HepG2 (cell line): ENCODE measurements around the gene SMIM13. TPM values are rescaled to one million over a fixed set of nuclear protein-coding genes. Genes with fewer than 3 reads are reported as not detected.
A peak's percentile ranks its signal among the peaks of the same experiment; 100 is the strongest.

Experiments
- ATF1 ChIP-seq: IDR thresholded peaks from 2 replicates; pipeline ENCODE4 v1.6.1; 2016; ENCODE audit warnings: mild to moderate bottlenecking, control low read depth
- ATF2 ChIP-seq: sonication (generic); formaldehyde crosslinking; IDR thresholded peaks from 2 replicates; pipeline ENCODE4 v1.4.0; 2020; ENCODE audit warnings: missing genetic modification reagents
- HMG20A ChIP-seq: IDR thresholded peaks from 2 replicates; pipeline ENCODE4 v1.6.1; 2016; ENCODE audit warnings: borderline replicate concordance
- IRF2 ChIP-seq: IDR thresholded peaks from 2 replicates; pipeline ENCODE4 v1.6.1; 2018; ENCODE audit warnings: missing genetic modification reagents, missing compliant biosample characterization
- KDM3A ChIP-seq: IDR thresholded peaks from 2 replicates; pipeline ENCODE4 v1.6.1; 2018; ENCODE audit warnings: low read depth, missing compliant biosample characterization
- KMT2B ChIP-seq: IDR thresholded peaks from 2 replicates; pipeline ENCODE4 v1.6.1; 2016; ENCODE audit warnings: missing genetic modification reagents, missing compliant biosample characterization
- MBD4 ChIP-seq: IDR thresholded peaks from 2 replicates; pipeline ENCODE4 v1.6.1; 2012; ENCODE audit warnings: low read length, inconsistent platforms, borderline replicate concordance
- NFE2L2 ChIP-seq: fragments of 150-350 bp; IDR thresholded peaks from 2 replicates; pipeline ENCODE4 v1.6.1; 2014; ENCODE audit warnings: low read length
- NR2F1 ChIP-seq, 2 experiments: fragments of 450-650 bp in 1 of 2; formaldehyde crosslinking in 1 of 2; IDR thresholded peaks; 2 replicates each; pipeline versions ENCODE4 v1.5.0 to v1.6.1; 2016 to 2020; ENCODE audit warnings: mild to moderate bottlenecking in 1 of 2, missing compliant biosample characterization in 1 of 2, missing genetic modification reagents in 1 of 2, moderate library complexity in 1 of 2
- NR2F6 ChIP-seq, 2 experiments: IDR thresholded peaks; 2 replicates each; pipeline ENCODE4 v1.6.1; 2016; ENCODE audit warnings: antibody characterized with exemption in 1 of 2, mild to moderate bottlenecking in 1 of 2
- PTBP1 ChIP-seq: fragments of 200-400 bp; formaldehyde crosslinking; IDR thresholded peaks from 2 replicates; pipeline ENCODE4 v1.6.1; 2018; ENCODE audit warnings: low read length, low read depth; ENCODE audit not compliant: poor library complexity, severe bottlenecking
- SCMH1 ChIP-seq: sonication (generic); formaldehyde crosslinking; IDR thresholded peaks from 2 replicates; pipeline ENCODE4 v1.9.0; 2021; ENCODE audit warnings: missing genetic modification reagents, mild to moderate bottlenecking, borderline replicate concordance
- SMAD9 ChIP-seq: sonication (generic); formaldehyde crosslinking; IDR thresholded peaks from 2 replicates; pipeline ENCODE4 v1.5.1; 2020; ENCODE audit warnings: mild to moderate bottlenecking, missing genetic modification reagents
- ZFY ChIP-seq: sonication (generic); formaldehyde crosslinking; IDR thresholded peaks from 2 replicates; pipeline ENCODE4 v1.4.0; 2020; ENCODE audit warnings: missing genetic modification reagents
- ZNF10 ChIP-seq: sonication (generic); formaldehyde crosslinking; IDR thresholded peaks from 2 replicates; pipeline ENCODE4 v1.4.0; 2020; ENCODE audit warnings: mild to moderate bottlenecking, low read depth, missing genetic modification reagents, borderline replicate concordance
- ZNF205 ChIP-seq: IDR thresholded peaks from 2 replicates; pipeline ENCODE4 v1.6.1; 2018; ENCODE audit warnings: missing biosample characterization, missing genetic modification reagents
- ZNF260 ChIP-seq: sonication (generic); formaldehyde crosslinking; IDR thresholded peaks from 2 replicates; pipeline ENCODE4 v1.4.0; 2020; ENCODE audit warnings: missing genetic modification reagents, low read depth, mild to moderate bottlenecking, borderline replicate concordance
- ZNF367 ChIP-seq: sonication (generic); formaldehyde crosslinking; IDR thresholded peaks from 2 replicates; pipeline ENCODE4 v1.4.0; 2020; ENCODE audit warnings: missing genetic modification reagents, borderline replicate concordance
- ZNF761 ChIP-seq: sonication (generic); formaldehyde crosslinking; conservative IDR thresholded peaks from 2 replicates; pipeline ENCODE4 v1.4.0; 2020; ENCODE audit warnings: mild to moderate bottlenecking, missing genetic modification reagents
- ZNF792 ChIP-seq: IDR thresholded peaks from 2 replicates; pipeline ENCODE4 v1.6.1; 2016
- polyA plus RNA-seq, 8 experiments: library from polyadenylated mRNA; depleted of rRNA in 3 of 8; stranded (reverse) in 7 of 8; unstranded in 1 of 8; fragments of >200 nt; fragmentation: Illumina TruSeq in 4 of 8; extraction: Trizol in 4 of 8; gene quantifications; 2 replicates each; pipeline versions ENCODE4 v1.2.1 to v1.2.3, GENCODE V29; 2011 to 2016; ENCODE audit warnings: low read depth in 4 of 8, missing spikeins in 1 of 8, mixed read lengths in 1 of 8; ENCODE audit not compliant: insufficient read depth in 1 of 8
- total RNA-seq, 5 experiments: library from RNA; depleted of rRNA; stranded (reverse); fragments of >200 nt; fragmentation: Illumina TruSeq; extraction: Trizol; gene quantifications; 2 replicates each; pipeline ENCODE4 v1.2.3, GENCODE V29; 2016; ENCODE audit warnings: low read depth in 1 of 5
- TF ChIP-seq, protein P1 (sequence below): IDR thresholded peaks from 2 replicates; pipeline ENCODE4 v1.6.1; 2016; ENCODE audit warnings: mild to moderate bottlenecking
- TF ChIP-seq, protein P2 (sequence below): sonication (generic); formaldehyde crosslinking; IDR thresholded peaks from 2 replicates; pipeline ENCODE4 v1.4.0; 2020; ENCODE audit warnings: missing genetic modification reagents, borderline replicate concordance
- TF ChIP-seq, protein P3 (sequence below): sonication (generic); formaldehyde crosslinking; IDR thresholded peaks from 2 replicates; pipeline ENCODE4 v1.8.0; 2022; ENCODE audit warnings: mild to moderate bottlenecking, missing genetic modification reagents, moderate library complexity

Gene SMIM13
- total and polyA plus RNA-seq, 2 of the 13 experiments (the other 11 are each of a cell fraction or from before 2014, with no cell fraction given), result 2.7 to 10.2 TPM

DNA sequence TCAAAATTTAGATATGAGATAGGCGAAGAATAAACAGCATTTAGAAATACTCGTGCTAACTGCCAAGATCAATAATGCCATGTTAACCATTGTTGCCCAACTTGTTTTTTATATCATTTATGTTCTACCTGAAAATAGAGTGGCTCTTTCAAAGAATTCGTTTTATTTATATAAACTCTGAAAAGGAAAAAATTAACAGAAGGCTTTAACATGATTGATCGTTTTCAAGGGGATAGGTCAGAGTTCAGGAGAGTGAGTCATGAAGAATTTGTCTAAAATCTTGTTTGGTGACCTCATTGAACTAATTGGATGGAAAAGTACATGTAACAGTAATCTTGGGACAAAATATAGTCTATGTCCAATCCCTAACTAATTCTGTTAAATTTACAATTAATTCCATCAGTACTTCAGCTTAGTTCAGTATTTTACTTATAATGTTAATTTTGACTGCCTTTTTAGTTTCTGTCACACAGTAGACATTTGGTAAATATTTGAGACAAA lies 38.5 kb upstream of the SMIM13 start (continued):
- TF ChIP-seq SCMH1 (CRISPR knock-in tag) (no peak), ZNF205 (no peak), NR2F1 (CRISPR knock-in tag; IDR thresholded peaks at IDR 0.05) (peak; percentile 72 to 94; a peak in 3 of 4 replicates), ZNF761 (CRISPR knock-in tag) (no peak), ZNF792 (no peak), NR2F6 (IDR thresholded peaks at IDR 0.05) (peak; percentile 96), NR2F6 (CRISPR knock-in tag; IDR thresholded peaks at IDR 0.05) (peak; percentile 93), ZNF260 (no peak), ATF1 (0 out of 2 replicates have a peak, but pooled peaks have one; percentile 41), ZFY (no peak), ZNF367 (CRISPR knock-in tag) (no peak), KMT2B (CRISPR knock-in tag) (no peak; the same call in 1 of the 2 replicates), ATF2 (CRISPR knock-in tag) (peak; percentile 93), IRF2 (CRISPR knock-in tag) (peak; percentile 57; the same call in 1 of the 2 replicates), HMG20A (CRISPR knock-in tag) (peak; percentile 68), SMAD9 (CRISPR knock-in tag) (no peak), KDM3A (CRISPR knock-in tag) (0 out of 2 replicates have a peak, but pooled peaks have one; percentile 24), ZNF10 (CRISPR knock-in tag) (no peak), PTBP1 (no peak), NFE2L2 (no peak), MBD4 (peak; percentile 75; the same call in 1 of the 2 replicates)
- TF ChIP-seq, protein P1, sequence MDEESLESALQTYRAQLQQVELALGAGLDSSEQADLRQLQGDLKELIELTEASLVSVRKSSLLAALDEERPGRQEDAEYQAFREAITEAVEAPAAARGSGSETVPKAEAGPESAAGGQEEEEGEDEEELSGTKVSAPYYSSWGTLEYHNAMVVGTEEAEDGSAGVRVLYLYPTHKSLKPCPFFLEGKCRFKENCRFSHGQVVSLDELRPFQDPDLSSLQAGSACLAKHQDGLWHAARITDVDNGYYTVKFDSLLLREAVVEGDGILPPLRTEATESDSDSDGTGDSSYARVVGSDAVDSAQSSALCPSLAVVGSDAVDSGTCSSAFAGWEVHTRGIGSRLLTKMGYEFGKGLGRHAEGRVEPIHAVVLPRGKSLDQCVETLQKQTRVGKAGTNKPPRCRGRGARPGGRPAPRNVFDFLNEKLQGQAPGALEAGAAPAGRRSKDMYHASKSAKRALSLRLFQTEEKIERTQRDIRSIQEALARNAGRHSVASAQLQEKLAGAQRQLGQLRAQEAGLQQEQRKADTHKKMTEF, result peak; percentile 61
- TF ChIP-seq, protein P2, sequence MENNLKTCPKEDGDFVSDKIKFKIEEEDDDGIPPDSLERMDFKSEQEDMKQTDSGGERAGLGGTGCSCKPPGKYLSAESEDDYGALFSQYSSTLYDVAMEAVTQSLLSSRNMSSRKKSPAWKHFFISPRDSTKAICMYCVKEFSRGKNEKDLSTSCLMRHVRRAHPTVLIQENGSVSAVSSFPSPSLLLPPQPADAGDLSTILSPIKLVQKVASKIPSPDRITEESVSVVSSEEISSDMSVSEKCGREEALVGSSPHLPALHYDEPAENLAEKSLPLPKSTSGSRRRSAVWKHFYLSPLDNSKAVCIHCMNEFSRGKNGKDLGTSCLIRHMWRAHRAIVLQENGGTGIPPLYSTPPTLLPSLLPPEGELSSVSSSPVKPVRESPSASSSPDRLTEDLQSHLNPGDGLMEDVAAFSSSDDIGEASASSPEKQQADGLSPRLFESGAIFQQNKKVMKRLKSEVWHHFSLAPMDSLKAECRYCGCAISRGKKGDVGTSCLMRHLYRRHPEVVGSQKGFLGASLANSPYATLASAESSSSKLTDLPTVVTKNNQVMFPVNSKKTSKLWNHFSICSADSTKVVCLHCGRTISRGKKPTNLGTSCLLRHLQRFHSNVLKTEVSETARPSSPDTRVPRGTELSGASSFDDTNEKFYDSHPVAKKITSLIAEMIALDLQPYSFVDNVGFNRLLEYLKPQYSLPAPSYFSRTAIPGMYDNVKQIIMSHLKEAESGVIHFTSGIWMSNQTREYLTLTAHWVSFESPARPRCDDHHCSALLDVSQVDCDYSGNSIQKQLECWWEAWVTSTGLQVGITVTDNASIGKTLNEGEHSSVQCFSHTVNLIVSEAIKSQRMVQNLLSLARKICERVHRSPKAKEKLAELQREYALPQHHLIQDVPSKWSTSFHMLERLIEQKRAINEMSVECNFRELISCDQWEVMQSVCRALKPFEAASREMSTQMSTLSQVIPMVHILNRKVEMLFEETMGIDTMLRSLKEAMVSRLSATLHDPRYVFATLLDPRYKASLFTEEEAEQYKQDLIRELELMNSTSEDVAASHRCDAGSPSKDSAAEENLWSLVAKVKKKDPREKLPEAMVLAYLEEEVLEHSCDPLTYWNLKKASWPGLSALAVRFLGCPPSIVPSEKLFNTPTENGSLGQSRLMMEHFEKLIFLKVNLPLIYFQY (CRISPR knock-in tag), result no peak
- TF ChIP-seq, protein P3, sequence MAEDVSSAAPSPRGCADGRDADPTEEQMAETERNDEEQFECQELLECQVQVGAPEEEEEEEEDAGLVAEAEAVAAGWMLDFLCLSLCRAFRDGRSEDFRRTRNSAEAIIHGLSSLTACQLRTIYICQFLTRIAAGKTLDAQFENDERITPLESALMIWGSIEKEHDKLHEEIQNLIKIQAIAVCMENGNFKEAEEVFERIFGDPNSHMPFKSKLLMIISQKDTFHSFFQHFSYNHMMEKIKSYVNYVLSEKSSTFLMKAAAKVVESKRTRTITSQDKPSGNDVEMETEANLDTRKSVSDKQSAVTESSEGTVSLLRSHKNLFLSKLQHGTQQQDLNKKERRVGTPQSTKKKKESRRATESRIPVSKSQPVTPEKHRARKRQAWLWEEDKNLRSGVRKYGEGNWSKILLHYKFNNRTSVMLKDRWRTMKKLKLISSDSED, result no peak
